Mucosa of descending colon (tissue), 3 donors: ENCODE measurements around the gene NCOA7. TPM values are rescaled to one million over a fixed set of nuclear protein-coding genes. Genes with fewer than 3 reads are reported as not detected.

Experiments
- ATAC-seq: fragments of 200-7000 bp; cut with Tn5 transposase; one replicate; pipeline ENCODE4 v1.9.1; 2020; ENCODE audit warnings: mild to moderate bottlenecking, moderate library complexity
- DNase-seq, 3 donors: peaks; one replicate each; pipeline ENCODE4 v3.0.0-alpha.2; 2020
- H3K36me3 ChIP-seq: fragments of 200-600 bp; one replicate; pipeline ENCODE4 v1.8.0; 2021; ENCODE audit warnings: low read depth, mild to moderate bottlenecking
- H3K4me1 ChIP-seq: fragments of 200-600 bp; one replicate; pipeline ENCODE4 v1.8.0; 2021; ENCODE audit warnings: low read depth, mild to moderate bottlenecking
- H3K4me3 ChIP-seq: fragments of 200-600 bp; one replicate; pipeline ENCODE4 v1.8.0; 2021; ENCODE audit warnings: mild to moderate bottlenecking
- H3K9me3 ChIP-seq: fragments of 200-600 bp; one replicate; pipeline ENCODE4 v1.8.0; 2021; ENCODE audit warnings: mild to moderate bottlenecking
- CTCF ChIP-seq: fragments of 200-600 bp; IDR thresholded peaks from one replicate; pipeline ENCODE4 v1.8.0; 2022; ENCODE audit warnings: antibody characterized with exemption, mild to moderate bottlenecking
- intact Hi-C, 2 donors: fragments of 100-400 bp; cut with DNase I in 1 of 2; cut with micrococcal nuclease in 1 of 2; formaldehyde crosslinking; loops; one replicate each; pipeline versions ENCODE4 v1.11.0 to v1.11.1; 2022; cut with DNase I, micrococcal nuclease
- total RNA-seq, 3 donors: library from RNA; stranded (reverse); fragmentation: NEBNext Ultra II Directional in 2 of 3; extraction: Animal tissue kit (Norgen Biotek cat#: 25700) in 2 of 3; gene quantifications; one replicate each; pipeline versions ENCODE4 v1.2.1 to v1.2.4, GENCODE V29; 2021 to 2023
- donor health status: DM: no; HTN: no; CAD: no; lungs with moderate emphysema.
- donor health status: DM: no; HTN: no; CAD: no.
- donor health status: DM: no; HTN: yes; CAD: no.

NCOA7 gene
- total RNA-seq, 3 donors from 2014 or later, result 28.9 to 54.0 (median 49.6) TPM

- intact Hi-C loops, result no loop called here
- H3K9me3 ChIP-seq, result no peaks in the 10 kb centered on the region
Measured at GRCh38 chr6:125791820-125792165, 1.0 kb downstream of the NCOA7 start.

GRCh38 chr6:125792172-125792571 is 1.4 kb downstream of the NCOA7 start:
- H3K4me1 ChIP-seq, result peaks cover 5% of the 10 kb centered on the region
- no peak for DNase-seq
- no peaks in the 10 kb centered on the region for H3K9me3 ChIP-seq
- intact Hi-C loops, result no loop called here
- H3K4me3 ChIP-seq, result no peak overlapping the region
- TF ChIP-seq CTCF, result no peak
- no peak for ATAC-seq
- no peaks in the 10 kb centered on the region for H3K36me3 ChIP-seq

More at GRCh38 chr6:125791820-125792165, 1.0 kb downstream of the NCOA7 start:
- Histone ChIP-seq H3K4me3 (no peak overlapping the region), H3K4me1 (peaks cover 5% of the 10 kb centered on the region), H3K36me3 (no peaks in the 10 kb centered on the region)
- no peak for ATAC-seq
- no peak for DNase-seq
- no peak for TF ChIP-seq CTCF

- no peak for DNase-seq
Measured at GRCh38 chr6:125792680-125793079, 1.9 kb downstream of the NCOA7 start.

GRCh38 chr6:125793280-125793679 is 2.5 kb downstream of the NCOA7 start:
- H3K36me3 ChIP-seq, result no peaks in the 10 kb centered on the region
- no peak overlapping the region for H3K4me3 ChIP-seq
- ATAC-seq (no peak), DNase-seq (no peak)
- no peak for TF ChIP-seq CTCF
- H3K9me3 ChIP-seq, result no peaks in the 10 kb centered on the region
- peaks cover 5% of the 10 kb centered on the region for H3K4me1 ChIP-seq
- intact Hi-C loops, result no loop called here

More at GRCh38 chr6:125792680-125793079, 1.9 kb downstream of the NCOA7 start:
- TF ChIP-seq CTCF, result no peak
- ATAC-seq, result no peak
- Histone ChIP-seq H3K9me3 (no peaks in the 10 kb centered on the region), H3K4me3 (no peak overlapping the region), H3K4me1 (peaks cover 5% of the 10 kb centered on the region), H3K36me3 (no peaks in the 10 kb centered on the region)
- intact Hi-C loops, result no loop called here

- H3K4me1 ChIP-seq, result peaks cover 5% of the 10 kb centered on the region
- TF ChIP-seq CTCF, result no peak
- DNase-seq (no peak), ATAC-seq (no peak)
- no peaks in the 10 kb centered on the region for H3K9me3 ChIP-seq
- intact Hi-C loops, result no loop called here
- no peaks in the 10 kb centered on the region for H3K36me3 ChIP-seq
- H3K4me3 ChIP-seq, result no peak overlapping the region
Measured at GRCh38 chr6:125793863-125794262, 3.1 kb downstream of the NCOA7 start.
